ENCODE results near the gene BMPR2.
"Not testable (repeated sequence)": the region's sequence is repeated elsewhere in the genome, so short reads cannot be mapped to it uniquely, and the experiment has no call there.

Gene BMPR2

DNA sequence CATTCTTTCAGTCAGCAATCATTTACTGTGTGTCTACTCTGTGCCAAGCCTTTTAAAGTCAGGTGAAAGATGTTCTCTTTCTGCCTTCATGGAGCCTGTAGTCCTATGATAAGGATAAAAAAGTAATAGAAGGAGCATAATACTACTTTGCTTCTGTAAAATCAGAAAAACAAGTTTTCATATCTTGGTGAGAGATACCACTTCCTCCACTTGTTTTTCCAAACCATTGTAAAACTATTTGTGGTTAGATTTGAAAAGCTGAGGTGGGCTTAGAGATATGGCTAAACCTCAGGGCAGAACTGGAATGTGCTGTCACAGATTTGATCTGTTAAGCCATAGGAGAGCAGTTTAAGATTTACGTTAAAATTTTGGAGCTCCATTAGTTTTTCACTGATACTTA, 153.9 kb downstream of the BMPR2 start:
- no peak for DNase-seq (ENCODE audit: low read depth)

DNA sequence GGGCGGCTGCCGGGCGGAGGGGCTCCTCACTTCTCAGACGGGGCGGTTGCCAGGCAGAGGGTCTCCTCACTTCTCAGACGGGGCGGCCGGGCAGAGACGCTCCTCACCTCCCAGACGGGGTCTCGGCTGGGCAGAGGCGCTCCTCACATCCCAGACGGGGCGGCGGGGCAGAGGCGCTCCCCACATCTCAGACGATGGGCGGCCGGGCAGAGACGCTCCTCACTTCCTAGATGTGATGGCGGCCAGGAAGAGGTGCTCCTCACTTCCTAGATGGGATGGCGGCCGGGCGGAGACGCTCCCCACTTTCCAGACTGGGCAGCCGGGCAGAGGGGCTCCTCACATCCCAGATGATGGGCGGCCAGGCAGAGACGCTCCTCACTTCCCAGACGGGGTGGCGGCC, 159.2 kb downstream of the BMPR2 start:
- DNase-seq (ENCODE audit: low read depth) = not testable (repeated sequence)

DNA sequence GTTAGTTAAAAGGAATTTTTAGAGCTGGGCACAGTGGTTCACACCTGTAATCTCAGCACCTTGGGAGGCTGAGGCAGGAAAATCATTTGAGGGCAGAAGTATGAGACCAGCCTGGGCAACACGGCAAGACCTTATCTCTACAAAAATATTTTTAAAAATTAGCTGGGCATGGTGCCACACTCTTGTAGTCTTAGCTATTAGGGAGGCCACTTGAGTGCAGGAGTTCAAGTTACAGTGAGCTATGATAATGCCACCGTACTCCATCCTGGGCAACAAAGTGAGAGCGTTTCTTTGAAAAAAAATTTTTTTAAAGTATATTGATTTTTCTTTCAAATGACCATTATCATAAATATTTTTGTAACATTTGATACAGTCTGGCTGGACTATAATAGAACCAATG, 165.0 kb downstream of the BMPR2 start:
- no peak for DNase-seq (ENCODE audit: low read depth)

DNA sequence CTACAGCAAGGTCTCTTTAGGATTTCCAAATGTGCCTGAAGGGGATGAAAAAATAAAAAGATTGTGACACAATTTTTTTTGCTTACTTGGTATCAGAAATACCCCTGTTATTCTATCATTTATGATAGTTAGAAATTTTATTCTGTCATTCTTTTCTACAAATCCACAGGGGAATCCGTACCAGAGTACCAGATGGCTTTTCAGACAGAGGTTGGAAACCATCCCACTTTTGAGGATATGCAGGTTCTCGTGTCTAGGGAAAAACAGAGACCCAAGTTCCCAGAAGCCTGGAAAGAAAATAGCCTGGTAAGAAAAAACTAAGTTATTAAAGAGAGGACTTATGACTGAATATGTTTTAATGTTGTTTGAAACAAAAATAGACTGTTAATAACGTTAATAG, 166.0 kb downstream of the BMPR2 start:
- no peak for DNase-seq (ENCODE audit: low read depth)

DNA sequence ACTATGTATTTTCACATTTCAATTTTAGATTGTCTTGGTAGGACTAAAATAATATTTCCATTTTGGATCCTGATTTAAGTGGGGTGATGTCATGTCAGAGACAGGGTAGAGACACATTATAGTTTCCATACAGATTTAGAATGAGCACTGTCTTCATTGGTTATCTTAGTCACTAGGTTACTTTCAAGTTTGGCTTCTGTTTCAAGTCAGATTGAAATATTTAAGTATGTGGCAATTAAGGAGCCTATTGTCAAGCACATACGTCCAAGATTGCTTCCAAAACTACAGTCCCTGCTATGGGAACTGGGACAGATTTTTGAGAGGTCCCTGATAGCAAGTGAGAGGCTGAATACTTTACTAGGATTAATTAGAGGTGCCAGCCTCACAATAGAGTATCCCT, 169.4 kb downstream of the BMPR2 start:
- DNase-seq (ENCODE audit: low read depth) = peak; percentile 28

- DNase-seq (ENCODE audit: low read depth) = no peak
These were observed 169.8 kb downstream of the BMPR2 start for GRCh38 chr2:202545931-202546330.

DNA sequence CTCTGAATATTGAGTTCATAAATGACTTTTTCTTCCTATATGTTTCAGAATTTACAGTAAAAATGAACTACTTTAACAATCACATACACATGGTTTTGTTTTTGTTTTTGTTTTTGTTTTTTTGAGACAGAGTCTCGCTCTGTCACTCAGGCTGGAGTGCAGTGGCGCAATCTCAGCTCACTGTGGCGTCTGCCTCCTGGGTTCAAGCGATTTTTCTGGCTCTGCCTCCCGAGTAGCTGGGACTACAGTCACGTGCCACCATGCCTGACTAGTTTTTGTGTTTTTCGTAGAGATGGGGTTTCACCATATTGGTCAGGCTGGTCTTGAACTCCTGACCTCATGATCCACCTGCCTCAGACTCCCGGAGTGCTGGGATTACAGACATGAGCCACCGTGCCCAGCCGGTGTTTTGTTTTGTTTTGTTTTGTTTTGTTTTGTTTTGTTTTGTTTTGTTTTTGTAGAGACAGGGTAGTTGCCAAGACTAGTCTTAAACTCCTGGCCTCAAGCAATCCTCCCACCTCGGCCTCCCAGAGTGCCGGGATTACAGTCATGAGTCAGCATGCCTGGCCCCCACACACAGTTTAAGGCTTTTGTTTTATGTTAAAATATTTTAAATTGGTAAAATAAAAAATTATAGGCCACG, 170.5 kb downstream of the BMPR2 start:
- not testable (repeated sequence) for DNase-seq (ENCODE audit: low read depth)

GRCh38 chr2:202548240-202548639, 172.1 kb downstream of the BMPR2 start:
- no peak for DNase-seq (ENCODE audit: low read depth)

GRCh38 chr2:202551000-202551399, 174.9 kb downstream of the BMPR2 start:
- DNase-seq (ENCODE audit: low read depth) = not testable (repeated sequence)

- no peak for DNase-seq (ENCODE audit: low read depth)
These were observed 179.2 kb downstream of the BMPR2 start for GRCh38 chr2:202555356-202555755.

- DNase-seq (ENCODE audit: low read depth) = no peak
These were observed 184.1 kb downstream of the BMPR2 start for GRCh38 chr2:202560200-202560599.

DNA sequence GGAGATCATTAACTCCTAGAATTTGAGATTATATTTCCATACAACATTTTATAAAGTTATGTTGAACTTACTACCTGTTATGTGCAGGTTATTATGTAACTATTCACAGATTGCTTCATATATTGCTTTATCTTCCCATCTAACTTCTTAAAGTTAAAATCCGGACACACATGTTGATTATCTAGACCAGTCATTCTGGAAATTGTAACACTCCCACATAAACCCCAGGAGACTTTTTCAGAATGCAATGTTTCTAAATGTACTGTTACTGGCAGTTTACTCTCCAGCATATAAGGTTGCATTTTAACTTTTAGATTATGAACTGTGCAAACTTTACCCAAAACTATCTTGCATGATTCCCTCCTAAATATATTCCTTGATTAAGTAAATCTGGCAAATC, 188.1 kb downstream of the BMPR2 start:
- peak; percentile 36 for DNase-seq (ENCODE audit: low read depth)

- peak; percentile 48 for DNase-seq (ENCODE audit: low read depth)
These were observed 190.2 kb downstream of the BMPR2 start for GRCh38 chr2:202566286-202566685.

DNA sequence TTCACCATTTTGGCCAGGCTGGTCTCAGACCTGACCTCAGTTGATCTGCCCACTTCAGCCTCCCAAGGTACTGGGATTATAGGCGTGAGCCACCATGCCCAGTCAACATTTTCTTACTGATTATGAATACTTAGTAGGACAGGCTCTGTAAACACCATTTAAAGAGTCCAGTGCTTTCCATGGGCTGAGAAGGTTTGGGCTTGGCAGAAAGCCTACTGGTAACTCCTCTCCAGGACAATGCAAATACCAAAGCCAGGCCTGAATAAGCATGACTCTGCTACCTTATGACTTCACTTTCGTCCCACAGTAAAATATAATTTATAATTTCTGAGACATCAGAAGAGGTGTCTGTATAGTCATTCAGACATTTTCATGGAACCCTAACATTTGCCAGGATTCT, 198.4 kb downstream of the BMPR2 start:
- DNase-seq (ENCODE audit: low read depth) = no peak

- not testable (repeated sequence) for DNase-seq (ENCODE audit: low read depth)
These were observed 199.1 kb downstream of the BMPR2 start for GRCh38 chr2:202575194-202575593.

- no peak for DNase-seq (ENCODE audit: low read depth)
These were observed 201.4 kb downstream of the BMPR2 start for GRCh38 chr2:202577250-202578183.

DNA sequence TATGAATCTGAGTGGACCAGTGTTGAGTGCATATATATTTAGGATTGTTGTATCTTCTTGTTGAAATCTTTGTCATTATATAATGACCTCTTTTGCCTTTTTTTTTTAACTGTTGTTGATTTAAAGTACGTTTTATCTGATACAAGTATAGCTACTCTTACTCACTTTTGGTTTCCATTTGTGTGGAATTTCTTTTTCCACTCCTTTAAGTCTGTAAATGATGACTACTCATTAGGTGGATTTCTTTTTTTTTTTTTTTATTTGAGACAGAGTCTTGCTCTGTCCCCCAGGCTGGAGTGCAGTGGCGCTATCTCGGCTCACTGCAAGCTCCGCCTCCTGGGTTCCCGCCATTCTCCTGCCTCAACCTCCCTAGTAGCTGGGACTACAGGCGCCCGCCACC, 206.7 kb downstream of the BMPR2 start:
- not testable (repeated sequence) for DNase-seq (ENCODE audit: low read depth)

DNA sequence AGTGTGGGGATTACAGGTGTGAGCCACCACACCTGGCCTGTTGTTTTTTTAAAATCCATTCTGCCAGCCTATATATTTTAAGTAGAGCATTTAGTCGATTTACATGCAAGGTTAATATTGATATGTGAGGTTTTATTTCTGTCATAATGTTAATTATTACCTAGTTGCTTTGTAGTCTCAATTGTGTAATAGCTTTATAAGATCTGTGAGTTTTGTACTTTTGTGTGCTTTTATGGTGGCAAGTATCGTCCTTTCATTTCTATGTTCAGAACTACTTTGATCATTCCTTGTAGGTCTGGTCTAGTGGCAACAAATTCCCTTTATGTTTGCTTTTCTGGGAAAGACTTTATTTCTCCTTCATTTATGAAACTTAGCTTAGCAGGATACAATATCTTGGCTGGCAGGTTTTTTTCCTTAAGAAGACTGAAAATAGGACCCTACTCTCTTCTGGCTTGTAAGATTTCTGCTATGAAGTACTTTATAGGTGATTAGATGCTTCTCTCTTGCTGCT, 207.6 kb downstream of the BMPR2 start:
- no peak for DNase-seq (ENCODE audit: low read depth)

- DNase-seq (ENCODE audit: low read depth) = peak; percentile 58
These were observed 212.8 kb downstream of the BMPR2 start for GRCh38 chr2:202588647-202589581.

DNA sequence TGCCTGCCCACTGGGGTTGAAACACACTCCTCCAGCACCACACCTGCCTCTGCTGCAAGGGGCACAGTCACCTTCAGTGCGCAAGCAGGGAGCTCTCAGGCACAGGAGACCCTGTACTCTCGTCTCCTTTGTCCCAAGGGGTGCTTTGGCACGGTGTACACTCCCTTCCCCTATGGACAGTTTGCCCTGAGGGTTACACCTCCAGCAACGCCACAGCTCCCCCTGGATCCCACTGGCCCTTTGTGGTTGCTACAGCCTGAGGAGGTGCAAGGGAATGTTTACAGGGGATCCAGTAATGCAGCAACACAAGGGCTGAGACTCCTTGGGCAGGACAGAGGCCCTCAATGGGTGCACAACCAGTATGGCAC, 213.4 kb downstream of the BMPR2 start:
- no peak for DNase-seq (ENCODE audit: low read depth)

- no peak for DNase-seq (ENCODE audit: low read depth)
These were observed 216.4 kb downstream of the BMPR2 start for GRCh38 chr2:202592566-202592965.

DNA sequence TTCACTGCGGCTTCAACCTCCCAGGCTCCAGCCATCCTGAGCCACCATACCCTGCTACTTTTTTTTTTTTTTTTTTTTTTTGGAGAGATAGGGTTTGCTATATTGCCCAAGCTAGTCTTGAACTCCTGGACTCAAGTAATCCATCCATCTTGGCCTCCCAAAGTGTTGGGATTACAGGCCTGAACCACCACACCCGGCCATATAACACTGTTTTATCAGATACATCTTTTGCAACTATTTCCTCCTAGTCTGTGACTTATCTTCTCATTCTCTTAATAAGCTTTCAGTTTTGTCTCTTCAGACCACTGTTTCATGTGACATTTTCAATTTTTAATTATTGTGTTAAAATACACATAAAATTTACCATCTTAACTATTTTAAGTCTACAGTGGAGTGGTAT, 223.0 kb downstream of the BMPR2 start:
- no peak for DNase-seq (ENCODE audit: low read depth)

All from fibroblast of gingiva (primary cell).